ENCODE measurements around the gene TENM4.

The TENM4 gene

GRCh38 chr11:79397252-79397651 is 43.6 kb downstream of the TENM4 start:
- Histone ChIP-seq H3K27me3 (ENCODE audit: insufficient read depth, low read length, poor library complexity) (no peaks in the 10 kb centered on the region), H3K27ac (ENCODE audit: low read length) (no peak overlapping the region), H4K20me1 (ENCODE audit: insufficient read depth, low read length) (no peaks in the 10 kb centered on the region), H3K4me2 (ENCODE audit: insufficient read depth, low read length) (no peak overlapping the region), H3K9ac (ENCODE audit: low read depth, low read length) (no peak overlapping the region), H3K79me2 (ENCODE audit: insufficient read depth, low read length) (no peaks in the 10 kb centered on the region), H3K4me3 (ENCODE audit: low read depth in 1 of 2, low read length in 2 of 2) (no peak overlapping the region), H3K4me1 (ENCODE audit: insufficient read depth, low read length) (no peaks in the 10 kb centered on the region), H3K9me3 (ENCODE audit: insufficient read depth, low read length, severe bottlenecking) (no peaks in the 10 kb centered on the region), H3K36me3 (ENCODE audit: insufficient read depth, low read length) (no peaks in the 10 kb centered on the region), H2AFZ (ENCODE audit: low read depth, low read length) (no peak overlapping the region)
- no peak for ATAC-seq (ENCODE audit: insufficient read depth, low read depth)
- TF ChIP-seq EZH2 (IDR thresholded peaks at IDR 0.05; ENCODE audit: borderline replicate concordance, low read depth, low read length, severe bottlenecking) (no peak), CTCF (IDR thresholded peaks at IDR 0.05; ENCODE audit: borderline replicate concordance, extremely low read depth, low read length, poor library complexity, severe bottlenecking) (no peak)
- no peak for DNase-seq

GRCh38 chr11:79396674-79397073 is 44.2 kb downstream of the TENM4 start:
- ATAC-seq (ENCODE audit: insufficient read depth, low read depth) (no peak), DNase-seq (no peak)
- Histone ChIP-seq H3K27me3 (ENCODE audit: insufficient read depth, low read length, poor library complexity) (no peaks in the 10 kb centered on the region), H2AFZ (ENCODE audit: low read depth, low read length) (no peak overlapping the region), H3K4me1 (ENCODE audit: insufficient read depth, low read length) (no peaks in the 10 kb centered on the region), H3K27ac (ENCODE audit: low read length) (no peak overlapping the region), H3K9me3 (ENCODE audit: insufficient read depth, low read length, severe bottlenecking) (no peaks in the 10 kb centered on the region), H4K20me1 (ENCODE audit: insufficient read depth, low read length) (no peaks in the 10 kb centered on the region), H3K9ac (ENCODE audit: low read depth, low read length) (no peak overlapping the region), H3K79me2 (ENCODE audit: insufficient read depth, low read length) (no peaks in the 10 kb centered on the region), H3K36me3 (ENCODE audit: insufficient read depth, low read length) (no peaks in the 10 kb centered on the region), H3K4me2 (ENCODE audit: insufficient read depth, low read length) (no peak overlapping the region), H3K4me3 (ENCODE audit: low read depth in 1 of 2, low read length in 2 of 2) (no peak overlapping the region)
- TF ChIP-seq EZH2 (IDR thresholded peaks at IDR 0.05; ENCODE audit: borderline replicate concordance, low read depth, low read length, severe bottlenecking) (no peak), CTCF (IDR thresholded peaks at IDR 0.05; ENCODE audit: borderline replicate concordance, extremely low read depth, low read length, poor library complexity, severe bottlenecking) (no peak)

- H3K4me1 ChIP-seq (ENCODE audit: insufficient read depth, low read length), result no peaks in the 10 kb centered on the region
- H3K4me2 ChIP-seq (ENCODE audit: insufficient read depth, low read length), result no peak overlapping the region
- no peaks in the 10 kb centered on the region for H4K20me1 ChIP-seq (ENCODE audit: insufficient read depth, low read length)
- ATAC-seq (ENCODE audit: insufficient read depth, low read depth), result no peak
- no peaks in the 10 kb centered on the region for H3K9me3 ChIP-seq (ENCODE audit: insufficient read depth, low read length, severe bottlenecking)
- no peak for TF ChIP-seq EZH2 (IDR thresholded peaks at IDR 0.05; ENCODE audit: borderline replicate concordance, low read depth, low read length, severe bottlenecking)
- TF ChIP-seq CTCF (IDR thresholded peaks at IDR 0.05; ENCODE audit: borderline replicate concordance, extremely low read depth, low read length, poor library complexity, severe bottlenecking), result no peak
- no peak overlapping the region for H3K27ac ChIP-seq (ENCODE audit: low read length)
- no peaks in the 10 kb centered on the region for H3K79me2 ChIP-seq (ENCODE audit: insufficient read depth, low read length)
- H2AFZ ChIP-seq (ENCODE audit: low read depth, low read length), result no peak overlapping the region
- H3K36me3 ChIP-seq (ENCODE audit: insufficient read depth, low read length), result no peaks in the 10 kb centered on the region
- no peaks in the 10 kb centered on the region for H3K27me3 ChIP-seq (ENCODE audit: insufficient read depth, low read length, poor library complexity)
- DNase-seq, result no peak
- H3K9ac ChIP-seq (ENCODE audit: low read depth, low read length), result no peak overlapping the region
- no peak overlapping the region for H3K4me3 ChIP-seq (ENCODE audit: low read depth in 1 of 2, low read length in 2 of 2)
These were observed 44.8 kb downstream of the TENM4 start for GRCh38 chr11:79396001-79396400.

Measured in DND-41 (cell line).